Stomach (tissue), 4 donors: ENCODE results near the gene AGPAT4.

Source experiments
- EP300 ChIP-seq: sonication (generic); formaldehyde crosslinking; IDR thresholded peaks from one replicate; pipeline ENCODE4 v1.6.1; 2017; ENCODE audit warnings: antibody characterized with exemption
- POLR2A ChIP-seq, 4 donors: fragments of 450-650 bp; IDR thresholded peaks; one replicate each; pipeline ENCODE4 v1.6.1; 2016; ENCODE audit warnings: antibody characterized with exemption in 4 of 4, control low read depth in 2 of 4, mild to moderate bottlenecking in 1 of 4, moderate library complexity in 1 of 4
- POLR2AphosphoS5 ChIP-seq, 3 donors: sonication (generic); formaldehyde crosslinking; IDR thresholded peaks; one replicate each; pipeline ENCODE4 v1.6.1; 2016; ENCODE audit warnings: antibody characterized with exemption in 3 of 3

- TF ChIP-seq POLR2A (IDR thresholded peaks at IDR 0.05) = no peak
- no peak for TF ChIP-seq POLR2AphosphoS5 (IDR thresholded peaks at IDR 0.05)
- TF ChIP-seq EP300 = no peak
Observed at GRCh38 chr6:161207200-161207599, 66.7 kb downstream of the AGPAT4 start.
